ENCODE results near the gene PIK3R1.

DNA sequence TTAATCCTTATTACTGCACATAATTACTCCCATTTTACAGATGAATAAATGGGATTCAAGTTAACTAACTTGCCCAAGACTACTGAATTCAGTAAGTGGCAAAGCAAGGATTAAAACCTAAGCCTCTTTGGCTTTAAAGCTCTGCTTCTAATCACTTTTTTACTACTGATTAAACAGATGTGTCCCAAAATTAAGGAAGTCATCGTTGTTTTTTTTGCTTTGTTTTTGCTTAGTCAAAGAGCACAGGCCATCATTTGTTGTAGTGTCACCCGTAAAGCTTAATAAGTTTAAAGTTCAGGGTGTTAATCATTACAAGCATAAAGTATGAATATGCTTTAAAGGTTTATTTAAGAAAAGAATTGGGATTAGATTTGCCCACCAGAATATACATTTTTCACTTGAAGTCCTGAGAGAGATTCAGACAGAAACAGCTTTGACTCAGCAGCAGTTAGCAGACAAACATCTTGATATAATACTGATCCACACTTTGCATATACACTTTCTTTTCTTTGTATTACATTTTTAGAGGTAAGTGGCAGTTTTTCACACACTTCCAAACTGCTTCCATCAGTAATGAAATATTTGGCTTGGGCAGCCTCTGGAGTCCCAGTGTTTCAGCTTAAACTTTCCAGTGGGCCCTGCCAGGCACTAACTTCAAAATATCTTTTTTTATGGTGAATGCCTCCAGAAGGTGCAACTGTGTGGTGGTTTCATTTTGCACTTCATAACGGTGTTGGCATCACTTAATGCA lies 52.7 kb downstream of the PIK3R1 start:
- TF ChIP-seq CTCF (IDR thresholded peaks at IDR 0.05): no peak
- TF ChIP-seq POLR2AphosphoS5 (IDR thresholded peaks at IDR 0.05): no peak

Measured in prostate gland (tissue), 2 donors.